C4-2B (cell line): ENCODE measurements around the gene SPRY1.

ENCODE experiments used
- H3K27ac ChIP-seq: fragments of 450-650 bp; 2 replicates; pipeline ENCODE4 v1.5.1; 2017
- CTCF ChIP-seq: fragments of 450-650 bp; conservative IDR thresholded peaks from 2 replicates; pipeline ENCODE4 v1.5.1; 2017; ENCODE audit warnings: mild to moderate bottlenecking
- ZFX ChIP-seq: fragments of 450-650 bp; IDR thresholded peaks from 2 replicates; pipeline ENCODE4 v1.6.1; 2017

Gene SPRY1

GRCh38 chr4:123433976-123434375, 37.4 kb downstream of the SPRY1 start:
- TF ChIP-seq CTCF (no peak), ZFX (no peak)

GRCh38 chr4:123435246-123436113, 38.9 kb downstream of the SPRY1 start:
- no peak overlapping the region for H3K27ac ChIP-seq
- TF ChIP-seq ZFX (no peak), CTCF (no peak)

More at GRCh38 chr4:123433976-123434375, 37.4 kb downstream of the SPRY1 start:
- no peak overlapping the region for H3K27ac ChIP-seq

DNA sequence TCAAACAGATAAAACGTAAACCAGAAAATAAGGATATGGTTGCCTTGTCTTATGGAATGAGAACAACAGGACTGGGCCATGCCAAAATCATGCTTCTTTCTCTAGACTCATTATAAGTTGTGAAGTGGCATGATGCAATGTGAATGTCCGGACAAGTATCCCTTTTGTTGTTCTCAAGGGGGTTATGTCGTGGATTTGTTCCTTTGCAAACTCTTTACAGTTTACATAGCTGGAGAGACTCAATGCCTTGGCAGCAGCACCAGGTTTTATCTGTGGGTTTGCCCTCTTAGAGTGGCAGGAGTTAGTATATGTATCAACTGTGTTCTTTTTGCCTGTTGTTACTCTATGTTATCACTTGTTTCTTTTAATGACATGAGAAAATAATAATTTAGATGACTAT, 41.4 kb downstream of the SPRY1 start:
- no peak for TF ChIP-seq ZFX
- H3K27ac ChIP-seq = no peak overlapping the region

- no peak overlapping the region for H3K27ac ChIP-seq
- no peak for TF ChIP-seq ZFX
- TF ChIP-seq CTCF = no peak
These were observed 47.0 kb downstream of the SPRY1 start for GRCh38 chr4:123443401-123444289.

- H3K27ac ChIP-seq = no peak overlapping the region
These were observed 47.7 kb downstream of the SPRY1 start for GRCh38 chr4:123444290-123444731.

GRCh38 chr4:123446865-123447474, 50.4 kb downstream of the SPRY1 start:
- no peak for TF ChIP-seq ZFX
- TF ChIP-seq CTCF = no peak
- H3K27ac ChIP-seq = no peak overlapping the region

More at GRCh38 chr4:123444290-123444731, 47.7 kb downstream of the SPRY1 start:
- TF ChIP-seq ZFX (no peak), CTCF (no peak)

- no peak overlapping the region for H3K27ac ChIP-seq
- TF ChIP-seq ZFX (no peak), CTCF (no peak)
These were observed 52.8 kb downstream of the SPRY1 start for GRCh38 chr4:123449362-123449761.
